ENCODE data around the gene PYGB.
"Not testable (repeated sequence)": the region's sequence is repeated elsewhere in the genome, so short reads cannot be mapped to it uniquely, and the experiment has no call there.

The PYGB gene

GRCh38 chr20:25236450-25237304 is 11.2 kb upstream of the PYGB start:
- TF ChIP-seq, protein P1, sequence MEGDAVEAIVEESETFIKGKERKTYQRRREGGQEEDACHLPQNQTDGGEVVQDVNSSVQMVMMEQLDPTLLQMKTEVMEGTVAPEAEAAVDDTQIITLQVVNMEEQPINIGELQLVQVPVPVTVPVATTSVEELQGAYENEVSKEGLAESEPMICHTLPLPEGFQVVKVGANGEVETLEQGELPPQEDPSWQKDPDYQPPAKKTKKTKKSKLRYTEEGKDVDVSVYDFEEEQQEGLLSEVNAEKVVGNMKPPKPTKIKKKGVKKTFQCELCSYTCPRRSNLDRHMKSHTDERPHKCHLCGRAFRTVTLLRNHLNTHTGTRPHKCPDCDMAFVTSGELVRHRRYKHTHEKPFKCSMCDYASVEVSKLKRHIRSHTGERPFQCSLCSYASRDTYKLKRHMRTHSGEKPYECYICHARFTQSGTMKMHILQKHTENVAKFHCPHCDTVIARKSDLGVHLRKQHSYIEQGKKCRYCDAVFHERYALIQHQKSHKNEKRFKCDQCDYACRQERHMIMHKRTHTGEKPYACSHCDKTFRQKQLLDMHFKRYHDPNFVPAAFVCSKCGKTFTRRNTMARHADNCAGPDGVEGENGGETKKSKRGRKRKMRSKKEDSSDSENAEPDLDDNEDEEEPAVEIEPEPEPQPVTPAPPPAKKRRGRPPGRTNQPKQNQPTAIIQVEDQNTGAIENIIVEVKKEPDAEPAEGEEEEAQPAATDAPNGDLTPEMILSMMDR (IDR thresholded peaks at IDR 0.05; ENCODE audit: insufficient read depth, missing control alignments): no peak
- DNase-seq (ENCODE audit: insufficient read length, low spot score): no peak
- no peak for FAIRE-seq

DNA sequence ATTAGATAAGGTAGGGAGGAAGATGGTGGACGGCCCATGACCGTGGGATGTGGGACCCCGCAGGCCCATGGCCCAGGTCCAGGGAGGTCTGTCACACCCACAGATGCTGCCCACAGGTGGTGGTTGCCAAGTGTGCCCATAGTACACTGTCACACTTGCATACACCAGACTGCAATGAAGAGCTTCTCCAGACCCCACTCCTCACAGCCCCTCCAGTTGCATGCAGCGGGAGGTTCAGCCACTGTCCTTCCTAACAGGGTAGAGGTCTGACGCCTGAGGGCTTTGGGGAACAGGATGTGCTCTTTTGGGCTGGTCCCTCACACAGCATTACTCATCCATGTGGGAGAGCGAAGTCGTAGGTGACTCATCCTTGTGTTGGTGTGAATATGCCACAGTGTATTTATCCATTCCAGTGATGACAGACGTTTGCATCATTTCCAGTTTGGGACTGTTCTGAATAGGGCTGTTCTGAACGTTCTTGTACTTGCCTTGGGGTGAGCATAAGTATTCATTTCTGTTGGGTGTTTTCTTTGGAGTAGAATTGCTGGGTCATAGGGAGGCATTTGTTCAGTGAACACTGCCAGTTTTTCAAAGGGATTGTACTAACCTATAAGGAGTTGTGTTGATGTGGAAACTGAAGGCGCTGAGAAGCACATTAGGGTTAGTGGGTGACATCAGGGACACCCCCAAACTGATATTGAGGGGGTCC is 10.1 kb upstream of the PYGB start:
- TF ChIP-seq, protein P1 (IDR thresholded peaks at IDR 0.05; ENCODE audit: insufficient read depth, missing control alignments): no peak
- DNase-seq (ENCODE audit: insufficient read length, low spot score) (no peak), FAIRE-seq (no peak)

GRCh38 chr20:25238319-25239037 is 9.4 kb upstream of the PYGB start:
- DNase-seq (ENCODE audit: insufficient read length, low spot score) (no peak), FAIRE-seq (no peak)
- TF ChIP-seq, protein P1 (IDR thresholded peaks at IDR 0.05; ENCODE audit: insufficient read depth, missing control alignments): no peak

DNA sequence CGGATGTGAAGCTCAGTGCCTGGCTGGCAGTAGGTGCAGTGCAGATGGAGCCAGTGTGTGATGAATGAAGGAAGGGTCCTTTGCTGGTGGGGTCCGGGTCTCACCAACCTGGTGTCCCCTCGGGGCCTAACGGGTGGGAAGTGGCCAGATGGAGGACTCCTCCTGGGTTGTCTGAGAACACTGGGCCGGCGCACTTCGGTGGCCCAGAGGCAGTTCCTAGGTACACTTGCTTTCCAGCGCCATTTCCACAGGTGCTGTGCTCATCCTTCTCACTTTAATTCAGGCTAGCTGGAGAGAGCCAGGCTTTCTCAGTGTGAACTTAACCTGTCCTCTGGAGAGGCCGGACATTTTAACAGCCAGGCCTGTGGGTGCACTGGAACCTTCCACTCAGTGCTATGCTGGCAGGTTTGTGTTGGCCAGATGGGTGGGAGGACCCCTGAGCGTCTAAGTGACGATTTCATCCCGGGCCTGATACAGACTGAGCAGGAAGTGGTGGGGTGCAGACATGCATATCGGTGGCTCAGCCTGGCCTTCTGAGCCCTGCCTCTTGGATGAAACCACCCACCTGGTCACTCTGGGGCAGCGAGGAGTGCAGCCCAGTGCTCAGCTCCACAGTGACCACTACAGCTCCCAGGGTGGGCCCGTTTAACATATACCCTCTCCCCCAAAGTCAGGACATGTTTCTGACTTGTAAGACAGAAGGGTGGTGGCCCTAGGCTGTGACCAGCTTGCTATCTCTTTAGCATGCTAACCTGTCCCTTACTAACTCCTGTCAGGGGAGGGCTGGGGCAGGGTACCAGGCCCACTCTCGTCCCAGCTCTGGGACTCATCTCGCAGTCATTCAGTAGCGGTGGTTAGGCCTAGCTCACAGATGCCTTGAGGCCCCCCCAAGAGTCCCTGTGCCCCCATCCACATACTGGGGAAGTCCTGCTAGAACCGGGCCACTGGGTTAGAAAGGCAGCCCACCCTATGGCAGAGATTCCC is 8.2 kb upstream of the PYGB start:
- FAIRE-seq (no peak), DNase-seq (ENCODE audit: insufficient read length, low spot score) (no peak)
- TF ChIP-seq, protein P1 (IDR thresholded peaks at IDR 0.05; ENCODE audit: insufficient read depth, missing control alignments): no peak

- DNase-seq (ENCODE audit: insufficient read length, low spot score); FAIRE-seq: not testable (repeated sequence)
Measured at GRCh38 chr20:25240851-25241658, 6.8 kb upstream of the PYGB start.

GRCh38 chr20:25241659-25241955 is 6.3 kb upstream of the PYGB start:
- not testable (repeated sequence) for FAIRE-seq; DNase-seq (ENCODE audit: insufficient read length, low spot score)

DNA sequence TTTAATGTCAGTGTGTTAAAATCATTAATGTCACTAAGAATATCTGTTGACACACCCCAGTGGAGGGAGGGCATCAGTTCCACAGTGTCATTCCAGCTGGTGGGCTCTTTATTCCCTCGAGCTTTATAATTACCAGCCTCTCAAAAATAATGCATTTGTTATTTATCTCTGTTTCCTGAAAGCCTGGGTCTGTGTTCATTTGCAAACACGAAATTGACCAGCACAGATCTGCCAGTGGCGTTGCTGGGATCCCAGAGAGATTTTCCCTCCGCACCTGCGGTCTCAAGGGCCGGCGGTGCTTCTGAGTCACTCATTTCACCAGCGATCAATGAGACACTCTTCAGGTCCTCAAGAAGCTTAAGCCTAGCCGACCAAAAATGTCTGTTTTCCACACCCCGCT is 5.7 kb upstream of the PYGB start:
- no peak for FAIRE-seq

More for the DNA sequence above, 5.7 kb upstream of the PYGB start:
- TF ChIP-seq, protein P1 (IDR thresholded peaks at IDR 0.05; ENCODE audit: insufficient read depth, missing control alignments): no peak
- no peak for DNase-seq (ENCODE audit: insufficient read length, low spot score)
